ENCODE results near the gene PPM1M.

- no peak for TF ChIP-seq RAD21 (conservative IDR thresholded peaks at IDR 0.05)
- TF ChIP-seq, protein P1, sequence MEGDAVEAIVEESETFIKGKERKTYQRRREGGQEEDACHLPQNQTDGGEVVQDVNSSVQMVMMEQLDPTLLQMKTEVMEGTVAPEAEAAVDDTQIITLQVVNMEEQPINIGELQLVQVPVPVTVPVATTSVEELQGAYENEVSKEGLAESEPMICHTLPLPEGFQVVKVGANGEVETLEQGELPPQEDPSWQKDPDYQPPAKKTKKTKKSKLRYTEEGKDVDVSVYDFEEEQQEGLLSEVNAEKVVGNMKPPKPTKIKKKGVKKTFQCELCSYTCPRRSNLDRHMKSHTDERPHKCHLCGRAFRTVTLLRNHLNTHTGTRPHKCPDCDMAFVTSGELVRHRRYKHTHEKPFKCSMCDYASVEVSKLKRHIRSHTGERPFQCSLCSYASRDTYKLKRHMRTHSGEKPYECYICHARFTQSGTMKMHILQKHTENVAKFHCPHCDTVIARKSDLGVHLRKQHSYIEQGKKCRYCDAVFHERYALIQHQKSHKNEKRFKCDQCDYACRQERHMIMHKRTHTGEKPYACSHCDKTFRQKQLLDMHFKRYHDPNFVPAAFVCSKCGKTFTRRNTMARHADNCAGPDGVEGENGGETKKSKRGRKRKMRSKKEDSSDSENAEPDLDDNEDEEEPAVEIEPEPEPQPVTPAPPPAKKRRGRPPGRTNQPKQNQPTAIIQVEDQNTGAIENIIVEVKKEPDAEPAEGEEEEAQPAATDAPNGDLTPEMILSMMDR (IDR thresholded peaks at IDR 0.05; ENCODE audit: poor library complexity, severe bottlenecking): no peak
- TF ChIP-seq EP300 (conservative IDR thresholded peaks at IDR 0.05; ENCODE audit: poor library complexity, severe bottlenecking): no peak
- TF ChIP-seq TAF1 (IDR thresholded peaks at IDR 0.05; ENCODE audit: low read depth): no peak
- TF ChIP-seq EZH2 (IDR thresholded peaks at IDR 0.05; ENCODE audit: borderline replicate concordance, insufficient read depth, low read length, poor library complexity, severe bottlenecking): no peak
- TF ChIP-seq POLR2AphosphoS5 (IDR thresholded peaks at IDR 0.05): no peak
- TF ChIP-seq, protein P2, sequence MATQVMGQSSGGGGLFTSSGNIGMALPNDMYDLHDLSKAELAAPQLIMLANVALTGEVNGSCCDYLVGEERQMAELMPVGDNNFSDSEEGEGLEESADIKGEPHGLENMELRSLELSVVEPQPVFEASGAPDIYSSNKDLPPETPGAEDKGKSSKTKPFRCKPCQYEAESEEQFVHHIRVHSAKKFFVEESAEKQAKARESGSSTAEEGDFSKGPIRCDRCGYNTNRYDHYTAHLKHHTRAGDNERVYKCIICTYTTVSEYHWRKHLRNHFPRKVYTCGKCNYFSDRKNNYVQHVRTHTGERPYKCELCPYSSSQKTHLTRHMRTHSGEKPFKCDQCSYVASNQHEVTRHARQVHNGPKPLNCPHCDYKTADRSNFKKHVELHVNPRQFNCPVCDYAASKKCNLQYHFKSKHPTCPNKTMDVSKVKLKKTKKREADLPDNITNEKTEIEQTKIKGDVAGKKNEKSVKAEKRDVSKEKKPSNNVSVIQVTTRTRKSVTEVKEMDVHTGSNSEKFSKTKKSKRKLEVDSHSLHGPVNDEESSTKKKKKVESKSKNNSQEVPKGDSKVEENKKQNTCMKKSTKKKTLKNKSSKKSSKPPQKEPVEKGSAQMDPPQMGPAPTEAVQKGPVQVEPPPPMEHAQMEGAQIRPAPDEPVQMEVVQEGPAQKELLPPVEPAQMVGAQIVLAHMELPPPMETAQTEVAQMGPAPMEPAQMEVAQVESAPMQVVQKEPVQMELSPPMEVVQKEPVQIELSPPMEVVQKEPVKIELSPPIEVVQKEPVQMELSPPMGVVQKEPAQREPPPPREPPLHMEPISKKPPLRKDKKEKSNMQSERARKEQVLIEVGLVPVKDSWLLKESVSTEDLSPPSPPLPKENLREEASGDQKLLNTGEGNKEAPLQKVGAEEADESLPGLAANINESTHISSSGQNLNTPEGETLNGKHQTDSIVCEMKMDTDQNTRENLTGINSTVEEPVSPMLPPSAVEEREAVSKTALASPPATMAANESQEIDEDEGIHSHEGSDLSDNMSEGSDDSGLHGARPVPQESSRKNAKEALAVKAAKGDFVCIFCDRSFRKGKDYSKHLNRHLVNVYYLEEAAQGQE (IDR thresholded peaks at IDR 0.05; ENCODE audit: borderline replicate concordance): no peak
- TF ChIP-seq SMC3 (conservative IDR thresholded peaks at IDR 0.05; ENCODE audit: poor library complexity): no peak
- TF ChIP-seq MXI1 (conservative IDR thresholded peaks at IDR 0.05; ENCODE audit: poor library complexity, severe bottlenecking): no peak
Measured at GRCh38 chr3:52257911-52258310, 12.4 kb downstream of the PPM1M start.
